CD4-positive, alpha-beta T cell (primary cell): ENCODE measurements around the gene LPXN. TPM values are rescaled to one million over a fixed set of nuclear protein-coding genes. Genes with fewer than 3 reads are reported as not detected.

Experiments
- ATAC-seq: fragments of 200-7000 bp; cut with Tn5 transposase; one replicate; pipeline ENCODE4 v1.10.0; 2022; ENCODE audit warnings: mild to moderate bottlenecking; ENCODE audit not compliant: poor library complexity
- CTCF ChIA-PET: fragments of 350-600 bp; sonication (Branson Sonifier 250); formaldehyde crosslinking; loops from one replicate; lab custom pipeline; 2021; ENCODE audit warnings: antibody characterized with exemption, inconsistent platforms; lab: Charles Lee
- POLR2A ChIA-PET: fragments of 350-600 bp; sonication (Branson Sonifier 250); formaldehyde crosslinking; loops from one replicate; lab custom pipeline; 2021; ENCODE audit warnings: antibody characterized with exemption, inconsistent platforms; lab: Charles Lee
- DNase-seq, 14 experiments: peaks; one replicate each; pipeline ENCODE4 v3.0.0-alpha.2; 2013 to 2020; ENCODE audit warnings: mixed read lengths in 2 of 14
- H3K27ac ChIP-seq, 2 donors: one replicate each; pipeline versions ENCODE4 v1.5.1 to v1.7.0; 2013; ENCODE audit warnings: low read length in 2 of 2, low read depth in 1 of 2, mild to moderate bottlenecking in 1 of 2
- H3K27me3 ChIP-seq, 2 experiments: 1 replicate in 1 of 2; 2 replicates in 1 of 2; pipeline versions ENCODE4 v1.6.1 to v1.7.0; 2013; ENCODE audit warnings: low read length in 2 of 2, control low read depth in 1 of 2, mild to moderate bottlenecking in 1 of 2, moderate library complexity in 1 of 2; ENCODE audit not compliant: insufficient read depth in 2 of 2, control insufficient read depth in 1 of 2
- H3K36me3 ChIP-seq: one replicate; pipeline ENCODE4 v1.6.1; 2013; ENCODE audit warnings: low read length, control low read depth; ENCODE audit not compliant: insufficient read depth
- H3K4me1 ChIP-seq: one replicate; pipeline ENCODE4 v1.6.1; 2013; ENCODE audit warnings: low read length, control low read depth; ENCODE audit not compliant: insufficient read depth
- H3K4me3 ChIP-seq: one replicate; pipeline ENCODE4 v1.5.1; 2013; ENCODE audit warnings: mild to moderate bottlenecking, low read length, moderate library complexity
- H3K9me3 ChIP-seq, 2 experiments: 1 replicate in 1 of 2; 2 replicates in 1 of 2; pipeline versions ENCODE4 v1.6.1 to v1.7.0; 2013; ENCODE audit warnings: low read length in 2 of 2, mild to moderate bottlenecking in 2 of 2, control low read depth in 1 of 2, moderate library complexity in 1 of 2; ENCODE audit not compliant: control insufficient read depth in 1 of 2, insufficient read depth in 1 of 2
- H3K27ac Mint-ChIP-seq: one replicate; pipeline ENCODE4 v1.8.0; 2020; ENCODE audit warnings: mixed read lengths
- H3K27me3 Mint-ChIP-seq: one replicate; pipeline ENCODE4 v1.8.0; 2021; ENCODE audit warnings: mixed read lengths
- H3K36me3 Mint-ChIP-seq: one replicate; pipeline ENCODE4 v1.8.0; 2021; ENCODE audit warnings: low read depth, mixed read lengths
- H3K4me1 Mint-ChIP-seq: one replicate; pipeline ENCODE4 v1.8.0; 2021; ENCODE audit warnings: low read depth, mixed read lengths
- H3K4me3 Mint-ChIP-seq: one replicate; pipeline ENCODE4 v1.8.0; 2020; ENCODE audit warnings: mild to moderate bottlenecking, mixed read lengths
- H3K9me3 Mint-ChIP-seq: one replicate; pipeline ENCODE4 v1.8.0; 2020; ENCODE audit warnings: mixed read lengths
- CTCF ChIP-seq: fragments of 200-600 bp; IDR thresholded peaks from one replicate; pipeline ENCODE4 v1.8.0; 2022; ENCODE audit warnings: antibody characterized with exemption, mild to moderate bottlenecking
- intact Hi-C, 2 experiments: fragments of 100-400 bp; cut with DNase I in 1 of 2; cut with micrococcal nuclease in 1 of 2; formaldehyde crosslinking; loops; one replicate each; pipeline versions ENCODE4 v1.15.1 to v1.9.0; 2023 to 2025; cut with DNase I, micrococcal nuclease
- total RNA-seq, 174 experiments: library from RNA in 2 of 174; stranded (reverse) in 2 of 174; gene quantifications; one replicate each; pipeline ENCODE4 v1.2.3 and lab custom pipeline; 2021 to 2026

The LPXN gene
- total RNA-seq, 2 experiments from 2014 or later, result 35.5 to 36.3 TPM

GRCh38 chr11:58546841-58547240, 28.8 kb downstream of the LPXN start:
- peak overlapping the region; percentile 72 for H3K27ac Mint-ChIP-seq
- Histone ChIP-seq H3K4me1 (no peaks in the 10 kb centered on the region), H3K27me3 (no peaks in the 10 kb centered on the region), H3K27ac (no peak overlapping the region), H3K4me3 (no peak overlapping the region), H3K9me3 (no peaks in the 10 kb centered on the region), H3K36me3 (peaks cover 92% of the 10 kb centered on the region)
- no peak for TF ChIP-seq CTCF
- ChIA-PET POLR2A (interaction anchor here (0.7 kb wide), 1 partner anchor 1120 kb away, joined by 3 read pairs; no protein-coding TSS in a partner anchor), CTCF (no interaction called here)
- H3K27me3 Mint-ChIP-seq, result no peaks in the 10 kb centered on the region
- DNase-seq (no peak), ATAC-seq (no peak)
- no peaks in the 10 kb centered on the region for H3K9me3 Mint-ChIP-seq
- intact Hi-C loops, result no loop called here
- peaks cover 92% of the 10 kb centered on the region for H3K36me3 Mint-ChIP-seq
- peaks cover 30% of the 10 kb centered on the region for H3K4me1 Mint-ChIP-seq
- no peak overlapping the region for H3K4me3 Mint-ChIP-seq

- intact Hi-C loops, result no loop called here
- H3K27ac Mint-ChIP-seq, result peak overlapping the region; percentile 97
- POLR2A ChIA-PET, result no interaction called here
Measured at GRCh38 chr11:58531865-58532341, 43.8 kb downstream of the LPXN start.

GRCh38 chr11:58530236-58530635, 45.4 kb downstream of the LPXN start:
- H3K9me3 ChIP-seq, result peaks cover 0 to 7% of the 10 kb centered on the region in 2 experiments
- CTCF ChIA-PET, result no interaction called here
- H3K27ac Mint-ChIP-seq, result peak overlapping the region; percentile 97
- H3K4me3 ChIP-seq, result no peak overlapping the region
- DNase-seq (peak in 13 of 14 experiments; percentile 14 to 72 (median 45)), ATAC-seq (peak; percentile 81)
- H3K4me1 ChIP-seq, result peaks cover 28% of the 10 kb centered on the region
- peaks cover 80% of the 10 kb centered on the region for H3K4me1 Mint-ChIP-seq
- H3K36me3 Mint-ChIP-seq, result peaks cover 82% of the 10 kb centered on the region
- no peaks in the 10 kb centered on the region for H3K27me3 ChIP-seq
- peak overlapping the region; percentile 62 for H3K4me3 Mint-ChIP-seq
- POLR2A ChIA-PET, result interaction anchor here (0.6 to 2.1 kb wide), 9 partner anchors 14 to 789 kb away, joined by 3 to 23 read pairs (median 4); partner anchors contain the start of gene SELENOH
- H3K9me3 Mint-ChIP-seq, result peaks cover 2% of the 10 kb centered on the region
- peak overlapping the region; percentile 52 to 64 for H3K27ac ChIP-seq
- intact Hi-C loops, result no loop called here
- TF ChIP-seq CTCF, result no peak
- no peaks in the 10 kb centered on the region for H3K27me3 Mint-ChIP-seq
- peaks cover 53% of the 10 kb centered on the region for H3K36me3 ChIP-seq

More at GRCh38 chr11:58531865-58532341, 43.8 kb downstream of the LPXN start:
- Histone ChIP-seq H3K27me3 (no peaks in the 10 kb centered on the region), H3K27ac (no peak overlapping the region), H3K4me1 (peaks cover 20% of the 10 kb centered on the region), H3K4me3 (no peak overlapping the region), H3K36me3 (peaks cover 50% of the 10 kb centered on the region), H3K9me3 (peaks cover 0 to 7% of the 10 kb centered on the region in 2 experiments)
- no peak for DNase-seq
- ATAC-seq, result no peak
- peaks cover 89% of the 10 kb centered on the region for H3K36me3 Mint-ChIP-seq
- no peaks in the 10 kb centered on the region for H3K27me3 Mint-ChIP-seq
- H3K4me1 Mint-ChIP-seq, result peaks cover 80% of the 10 kb centered on the region
- no peak for TF ChIP-seq CTCF
- CTCF ChIA-PET, result interaction anchor here (1.0 kb wide), 1 partner anchor 23 kb away, joined by 3 read pairs; no protein-coding TSS in a partner anchor
- H3K9me3 Mint-ChIP-seq, result peaks cover 5% of the 10 kb centered on the region
- no peak overlapping the region for H3K4me3 Mint-ChIP-seq
